Measurements from ENCODE around the gene CPSF3. TPM values are rescaled to one million over a fixed set of nuclear protein-coding genes. Genes with fewer than 3 reads are reported as not detected.

Gene CPSF3
- total RNA-seq, 4 donors from 2014 or later: 18.6 to 43.9 (median 25.0) TPM

DNA sequence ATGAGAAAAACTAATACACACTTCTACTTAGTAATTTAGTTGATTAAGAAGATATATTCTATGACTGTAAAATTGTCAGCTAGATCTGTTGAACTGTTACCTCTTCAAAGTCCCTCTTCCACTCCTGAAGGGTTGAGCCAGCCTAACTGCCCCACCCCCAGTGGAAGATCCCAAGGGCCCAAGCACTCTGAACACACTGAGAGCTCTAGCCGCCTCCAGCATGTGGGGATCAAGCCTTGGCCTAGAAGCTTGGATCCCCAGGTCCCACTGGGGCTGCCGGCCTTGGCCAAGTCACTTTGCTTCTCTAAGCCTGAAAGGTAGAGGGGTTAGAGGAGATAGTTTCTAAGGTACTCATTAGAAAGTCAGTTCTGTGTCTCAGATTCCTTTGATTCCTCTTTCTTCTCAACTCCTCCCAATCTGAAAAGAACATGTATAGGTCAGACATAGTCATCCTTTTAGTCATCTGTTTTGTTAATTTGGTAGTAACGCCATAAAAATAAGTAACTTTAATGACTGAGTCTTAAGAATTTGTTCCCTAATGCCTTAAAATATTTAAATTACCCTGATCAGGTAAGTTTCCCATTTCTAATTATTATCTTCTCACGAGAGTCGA lies 5.6 kb downstream of the CPSF3 start:
- Histone ChIP-seq H3K36me3 (peaks cover 0 to 52% (median 0%) of the 10 kb centered on the region in 3 donors), H3K4me1 (peaks cover 0 to 19% (median 8%) of the 10 kb centered on the region in 4 donors), H3K27ac (no peak overlapping the region), H3K9me3 (no peaks in the 10 kb centered on the region), H3K27me3 (no peaks in the 10 kb centered on the region), H3K4me3 (no peak overlapping the region)
- DNase-seq (ENCODE audit: low spot score in 2 of 2): no peak
- no peak for TF ChIP-seq POLR2A (IDR thresholded peaks at IDR 0.05)
- TF ChIP-seq EP300 (IDR thresholded peaks at IDR 0.05): no peak
- TF ChIP-seq, protein P1, sequence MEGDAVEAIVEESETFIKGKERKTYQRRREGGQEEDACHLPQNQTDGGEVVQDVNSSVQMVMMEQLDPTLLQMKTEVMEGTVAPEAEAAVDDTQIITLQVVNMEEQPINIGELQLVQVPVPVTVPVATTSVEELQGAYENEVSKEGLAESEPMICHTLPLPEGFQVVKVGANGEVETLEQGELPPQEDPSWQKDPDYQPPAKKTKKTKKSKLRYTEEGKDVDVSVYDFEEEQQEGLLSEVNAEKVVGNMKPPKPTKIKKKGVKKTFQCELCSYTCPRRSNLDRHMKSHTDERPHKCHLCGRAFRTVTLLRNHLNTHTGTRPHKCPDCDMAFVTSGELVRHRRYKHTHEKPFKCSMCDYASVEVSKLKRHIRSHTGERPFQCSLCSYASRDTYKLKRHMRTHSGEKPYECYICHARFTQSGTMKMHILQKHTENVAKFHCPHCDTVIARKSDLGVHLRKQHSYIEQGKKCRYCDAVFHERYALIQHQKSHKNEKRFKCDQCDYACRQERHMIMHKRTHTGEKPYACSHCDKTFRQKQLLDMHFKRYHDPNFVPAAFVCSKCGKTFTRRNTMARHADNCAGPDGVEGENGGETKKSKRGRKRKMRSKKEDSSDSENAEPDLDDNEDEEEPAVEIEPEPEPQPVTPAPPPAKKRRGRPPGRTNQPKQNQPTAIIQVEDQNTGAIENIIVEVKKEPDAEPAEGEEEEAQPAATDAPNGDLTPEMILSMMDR (IDR thresholded peaks at IDR 0.05): no peak
- WGBS, 2 donors: 70 to 73% methylated on average over 5 of the region's 5 CpGs

DNA sequence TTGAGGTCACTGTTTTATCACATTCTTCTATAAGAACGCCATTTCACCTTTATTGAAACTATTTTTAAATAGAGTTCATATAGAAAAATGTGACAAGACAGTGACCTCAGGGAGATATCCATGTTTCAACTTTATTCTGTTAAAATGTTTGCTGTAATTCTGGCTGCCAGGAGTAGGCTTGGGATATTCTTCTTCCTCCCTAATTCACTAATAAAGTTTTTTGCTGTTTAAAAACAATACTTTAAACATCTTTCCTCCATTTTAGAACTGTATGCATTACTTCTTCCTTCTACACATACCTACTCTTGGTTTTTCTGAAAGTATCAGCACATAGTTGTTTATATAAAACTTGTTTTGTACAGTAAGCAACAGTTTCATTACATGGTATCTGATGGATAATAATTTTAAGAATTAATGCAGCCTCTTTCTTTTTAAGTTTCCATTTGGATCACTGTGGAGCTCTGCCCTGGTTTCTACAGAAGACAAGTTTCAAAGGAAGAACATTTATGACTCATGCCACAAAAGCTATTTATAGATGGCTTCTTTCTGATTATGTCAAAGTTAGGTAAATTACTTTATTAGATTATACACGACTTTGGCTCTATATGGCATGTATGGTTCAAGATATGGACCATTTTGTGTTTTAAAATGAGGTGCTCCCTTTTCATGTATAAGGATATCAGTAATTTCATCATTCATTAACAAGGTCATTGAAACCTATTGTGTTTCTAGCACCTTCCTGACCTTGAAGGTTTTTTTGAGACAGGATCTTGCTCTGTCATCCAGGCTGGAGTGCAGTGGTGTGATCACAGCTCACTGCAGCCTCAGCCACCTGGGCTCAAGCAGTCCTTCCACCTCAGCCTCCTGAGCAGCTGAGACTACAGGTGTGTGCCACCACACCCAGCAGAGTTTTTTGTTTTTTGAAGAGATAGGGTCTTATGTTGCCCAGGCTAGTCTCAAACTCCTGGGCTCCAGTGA lies 7.2 kb downstream of the CPSF3 start:
- TF ChIP-seq, protein P1 (IDR thresholded peaks at IDR 0.05): no peak
- no peak for TF ChIP-seq EP300 (IDR thresholded peaks at IDR 0.05)
- no peak for TF ChIP-seq POLR2A (IDR thresholded peaks at IDR 0.05)
- DNase-seq (ENCODE audit: low spot score in 2 of 2): no peak
- no peak overlapping the region for H3K4me3 ChIP-seq
- no peaks in the 10 kb centered on the region for H3K27me3 ChIP-seq
- peaks cover 0 to 67% (median 0%) of the 10 kb centered on the region in 3 donors for H3K36me3 ChIP-seq
- H3K4me1 ChIP-seq: peaks cover 0 to 3% (median 0%) of the 10 kb centered on the region in 4 donors
- no peak overlapping the region for H3K27ac ChIP-seq
- WGBS, 2 donors: 73 to 84% methylated on average over 2 of the region's 2 CpGs
- no peaks in the 10 kb centered on the region for H3K9me3 ChIP-seq

DNA sequence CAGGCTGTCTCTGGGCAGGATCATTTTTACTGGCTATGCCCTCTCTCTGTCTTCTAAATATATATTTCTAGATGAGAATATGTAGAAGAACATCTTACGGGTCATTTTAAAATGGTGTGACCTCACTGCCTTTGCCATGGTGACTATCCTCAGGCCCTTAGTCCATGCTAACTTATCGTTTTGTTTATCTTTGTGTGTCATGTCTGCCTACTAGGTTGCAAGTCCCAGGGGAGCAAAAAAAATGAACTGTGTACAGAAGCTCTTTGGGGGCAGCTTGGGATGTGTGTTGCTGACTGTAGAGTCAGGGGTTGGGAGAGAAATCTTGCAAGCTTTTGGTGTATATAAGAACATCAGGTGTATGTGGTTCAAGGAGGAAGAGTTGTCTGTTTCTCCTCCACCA lies 11.0 kb downstream of the CPSF3 start:
- H3K4me3 ChIP-seq: no peak overlapping the region

DNA sequence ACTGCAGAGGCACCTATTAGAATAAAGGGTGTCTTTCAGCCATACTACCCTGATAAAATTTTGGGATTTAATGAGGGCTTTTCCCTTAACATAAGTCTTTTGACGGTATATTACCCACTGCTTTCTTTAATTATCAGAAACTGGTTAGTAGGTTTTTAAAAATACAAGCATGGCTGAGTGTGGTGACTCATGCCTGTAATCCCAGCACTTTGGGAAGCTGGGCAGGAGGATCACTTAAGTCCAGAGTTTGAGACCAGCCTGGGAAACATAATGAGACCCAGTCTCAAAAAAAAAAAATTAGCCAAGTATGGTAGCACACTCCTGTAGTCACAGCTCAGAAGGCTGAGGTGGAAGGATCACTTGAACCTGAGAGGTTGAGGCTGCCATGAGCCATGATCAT lies 16.1 kb downstream of the CPSF3 start:
- Histone ChIP-seq H3K27ac (peak overlapping the region in 2 of 4 donors; percentile 44), H3K4me1 (peaks cover 0 to 24% (median 2%) of the 10 kb centered on the region in 4 donors), H3K9me3 (no peaks in the 10 kb centered on the region), H3K36me3 (peaks cover 0 to 86% (median 12%) of the 10 kb centered on the region in 3 donors), H3K4me3 (no peak overlapping the region), H3K27me3 (no peaks in the 10 kb centered on the region)
- WGBS, 2 donors: 94 to 100% methylated on average over 1 of the region's 1 CpG
- no peak for DNase-seq (ENCODE audit: low spot score in 2 of 2)
- TF ChIP-seq EP300 (IDR thresholded peaks at IDR 0.05) (no peak), POLR2A (IDR thresholded peaks at IDR 0.05) (no peak)
- TF ChIP-seq, protein P1 (IDR thresholded peaks at IDR 0.05): no peak

More for the DNA sequence above, 11.0 kb downstream of the CPSF3 start:
- Histone ChIP-seq H3K27ac (no peak overlapping the region), H3K27me3 (no peaks in the 10 kb centered on the region), H3K4me1 (peaks cover 0 to 4% (median 0%) of the 10 kb centered on the region in 4 donors), H3K36me3 (peaks cover 0 to 97% (median 8%) of the 10 kb centered on the region in 3 donors), H3K9me3 (no peaks in the 10 kb centered on the region)
- TF ChIP-seq EP300 (IDR thresholded peaks at IDR 0.05) (no peak), POLR2A (IDR thresholded peaks at IDR 0.05) (no peak)
- TF ChIP-seq, protein P1 (IDR thresholded peaks at IDR 0.05): no peak
- DNase-seq (ENCODE audit: low spot score in 2 of 2): no peak
- WGBS, 2 donors: 76% methylated on average over 2 of the region's 2 CpGs
